GM12864 (cell line): ENCODE measurements around the gene CAMK2A.

Experiments
- DNase-seq: peaks from one replicate; pipeline ENCODE4 v3.0.0-alpha.2; 2011; ENCODE audit warnings: low read depth
- H3K4me3 ChIP-seq: 2 replicates; pipeline ENCODE4 v1.5.1; 2011; ENCODE audit warnings: mild to moderate bottlenecking, low read depth, low read length, control low read depth
- CTCF ChIP-seq: IDR thresholded peaks from 2 replicates; pipeline ENCODE4 v1.5.1; 2011; ENCODE audit warnings: low read depth, mild to moderate bottlenecking, moderate library complexity, low read length, control low read depth, inconsistent platforms; ENCODE audit errors: missing control alignments

Gene CAMK2A

GRCh38 chr5:150311015-150311692 is 21.6 kb upstream of the CAMK2A start:
- H3K4me3 ChIP-seq: no peak overlapping the region
- no peak for TF ChIP-seq CTCF
- no peak for DNase-seq

GRCh38 chr5:150310246-150310645 is 20.7 kb upstream of the CAMK2A start:
- no peak overlapping the region for H3K4me3 ChIP-seq
- no peak for TF ChIP-seq CTCF
- no peak for DNase-seq

- H3K4me3 ChIP-seq: no peak overlapping the region
- DNase-seq: no peak
- TF ChIP-seq CTCF: no peak
These were observed 20.3 kb upstream of the CAMK2A start for GRCh38 chr5:150309886-150310239.

GRCh38 chr5:150309101-150309885 is 19.7 kb upstream of the CAMK2A start:
- no peak overlapping the region for H3K4me3 ChIP-seq
- no peak for DNase-seq
- TF ChIP-seq CTCF: no peak

- no peak for TF ChIP-seq CTCF
- no peak for DNase-seq
- H3K4me3 ChIP-seq: no peak overlapping the region
These were observed 18.2 kb upstream of the CAMK2A start for GRCh38 chr5:150307617-150308426.

GRCh38 chr5:150306775-150307174 is 17.2 kb upstream of the CAMK2A start:
- DNase-seq: no peak
- no peak overlapping the region for H3K4me3 ChIP-seq
- TF ChIP-seq CTCF: no peak
